H9 (cell line): ENCODE data around the gene TMEM164. TPM values are rescaled to one million over a fixed set of nuclear protein-coding genes. Genes with fewer than 3 reads are reported as not detected.

Experiments
- DNase-seq: peaks from one replicate; pipeline ENCODE4 v3.0.0-alpha.2; 2017
- H2AFZ ChIP-seq: one replicate; pipeline ENCODE4 v1.6.1; 2013; ENCODE audit warnings: mild to moderate bottlenecking, low read length, control low read depth, moderate library complexity
- H2AK5ac ChIP-seq: 2 replicates; pipeline ENCODE4 v1.6.1; 2013; ENCODE audit warnings: low read length, control low read depth, mixed read lengths; ENCODE audit not compliant: insufficient read length
- H2BK120ac ChIP-seq: one replicate; pipeline ENCODE4 v1.6.1; 2013; ENCODE audit warnings: low read depth, mild to moderate bottlenecking, low read length, control low read depth, inconsistent platforms; ENCODE audit not compliant: poor library complexity, severe bottlenecking
- H2BK12ac ChIP-seq: 2 replicates; pipeline ENCODE4 v1.6.1; 2013; ENCODE audit warnings: low read length, control low read depth, mixed read lengths, low read depth; ENCODE audit not compliant: insufficient read length
- H2BK15ac ChIP-seq: 2 replicates; pipeline ENCODE4 v1.6.1; 2013; ENCODE audit warnings: low read depth, low read length, control low read depth
- H2BK20ac ChIP-seq: one replicate; pipeline ENCODE4 v1.6.1; 2013; ENCODE audit warnings: low read depth, mild to moderate bottlenecking, low read length, control low read depth, inconsistent platforms; ENCODE audit not compliant: poor library complexity, severe bottlenecking
- H2BK5ac ChIP-seq: 2 replicates; pipeline ENCODE4 v1.6.1; 2013; ENCODE audit warnings: low read length, control low read depth, mixed read lengths; ENCODE audit not compliant: insufficient read length
- H3K14ac ChIP-seq: 2 replicates; pipeline ENCODE4 v1.6.1; 2013; ENCODE audit warnings: low read length, control low read depth; ENCODE audit not compliant: insufficient read depth
- H3K18ac ChIP-seq: 2 replicates; pipeline ENCODE4 v1.6.1; 2013; ENCODE audit warnings: low read depth, mild to moderate bottlenecking, mixed read lengths, low read length, control low read depth; ENCODE audit not compliant: insufficient read length
- H3K23ac ChIP-seq: 2 replicates; pipeline ENCODE4 v1.6.1; 2013; ENCODE audit warnings: low read length, control low read depth, mixed read lengths, low read depth; ENCODE audit not compliant: insufficient read length
- H3K23me2 ChIP-seq: 2 replicates; pipeline ENCODE4 v1.6.1; 2013; ENCODE audit warnings: low read depth, mild to moderate bottlenecking, mixed read lengths, low read length, control low read depth; ENCODE audit not compliant: insufficient read length, poor library complexity, severe bottlenecking
- H3K27ac ChIP-seq: 2 replicates; pipeline ENCODE4 v1.5.1; 2013; ENCODE audit warnings: low read length, control low read depth, mixed read lengths, low read depth; ENCODE audit not compliant: insufficient read length
- H3K27me3 ChIP-seq: 2 replicates; pipeline ENCODE4 v1.6.1; 2013; ENCODE audit warnings: low read length, control low read depth, inconsistent platforms; ENCODE audit not compliant: insufficient read depth
- H3K4ac ChIP-seq: 2 replicates; pipeline ENCODE4 v1.6.1; 2013; ENCODE audit warnings: low read depth, mild to moderate bottlenecking, control low read depth, inconsistent platforms, low read length, moderate library complexity
- H3K4me1 ChIP-seq: 2 replicates; pipeline ENCODE4 v1.6.1; 2013; ENCODE audit warnings: low read length, control low read depth, inconsistent platforms; ENCODE audit not compliant: insufficient read depth
- H3K4me2 ChIP-seq: 2 replicates; pipeline ENCODE4 v1.6.1; 2013; ENCODE audit warnings: low read length, control low read depth, mixed read lengths; ENCODE audit not compliant: insufficient read length, insufficient read depth
- H3K56ac ChIP-seq: 2 replicates; pipeline ENCODE4 v1.6.1; 2013; ENCODE audit warnings: low read depth, mild to moderate bottlenecking, mixed read lengths, low read length, control low read depth; ENCODE audit not compliant: insufficient read length
- H3K79me1 ChIP-seq: 2 replicates; pipeline ENCODE4 v1.6.1; 2013; ENCODE audit warnings: low read depth, mild to moderate bottlenecking, moderate library complexity, low read length, control low read depth, inconsistent platforms; ENCODE audit not compliant: insufficient read depth, poor library complexity, severe bottlenecking
- H3K79me2 ChIP-seq: 2 replicates; pipeline ENCODE4 v1.6.1; 2013; ENCODE audit warnings: low read length, control low read depth, inconsistent platforms; ENCODE audit not compliant: insufficient read depth
- H3K9ac ChIP-seq: 2 replicates; pipeline ENCODE4 v1.6.1; 2013; ENCODE audit warnings: low read length, control low read depth, mixed read lengths; ENCODE audit not compliant: insufficient read length; ENCODE audit errors: extremely low read depth
- H3K9me3 ChIP-seq: one replicate; pipeline ENCODE4 v1.6.1; 2013; ENCODE audit warnings: low read depth, low read length, inconsistent platforms; ENCODE audit not compliant: control insufficient read depth
- H3T11ph ChIP-seq: one replicate; pipeline ENCODE4 v1.6.1; 2013; ENCODE audit warnings: mild to moderate bottlenecking, low read length, control low read depth, inconsistent platforms
- H4K20me1 ChIP-seq: one replicate; pipeline ENCODE4 v1.6.1; 2013; ENCODE audit not compliant: control insufficient read depth, insufficient read length, insufficient read depth
- H4K5ac ChIP-seq: 2 replicates; pipeline ENCODE4 v1.6.1; 2013; ENCODE audit warnings: low read depth, mild to moderate bottlenecking, mixed read lengths, low read length, control low read depth; ENCODE audit not compliant: insufficient read length
- H4K8ac ChIP-seq: replicated peaks from 2 replicates; pipeline ENCODE4 v1.6.1; 2013; ENCODE audit warnings: low read length, control low read depth, mixed read lengths, low read depth; ENCODE audit not compliant: insufficient read length
- H4K91ac ChIP-seq: 2 replicates; pipeline ENCODE4 v1.6.1; 2013; ENCODE audit warnings: low read depth, mild to moderate bottlenecking, moderate library complexity, mixed read lengths, low read length, control low read depth; ENCODE audit not compliant: insufficient read length
- H3K27ac Mint-ChIP-seq, 3 experiments: 2 replicates in 2 of 3; 3 replicates in 1 of 3; pipeline ENCODE4 v1.8.0; 2020 to 2021; ENCODE audit warnings: mixed read lengths in 3 of 3, mild to moderate bottlenecking in 1 of 3, moderate library complexity in 1 of 3
- H3K27me3 Mint-ChIP-seq: 2 replicates; pipeline ENCODE4 v1.8.0; 2021; ENCODE audit warnings: low read depth, mild to moderate bottlenecking, moderate library complexity, mixed read lengths
- H3K36me3 Mint-ChIP-seq, 3 experiments: 2 replicates in 2 of 3; 3 replicates in 1 of 3; pipeline ENCODE4 v1.8.0; 2020 to 2021; ENCODE audit warnings: low read depth in 3 of 3, mixed read lengths in 3 of 3; ENCODE audit not compliant: insufficient read depth in 1 of 3
- H3K4me1 Mint-ChIP-seq, 2 experiments: 2 replicates each; pipeline ENCODE4 v1.8.0; 2020; ENCODE audit warnings: mixed read lengths in 2 of 2
- H3K4me3 Mint-ChIP-seq, 2 experiments: 2 replicates in 1 of 2; 3 replicates in 1 of 2; pipeline ENCODE4 v1.8.0; 2020 to 2021; ENCODE audit warnings: mild to moderate bottlenecking in 2 of 2, mixed read lengths in 2 of 2, moderate library complexity in 1 of 2
- H3K9me3 Mint-ChIP-seq, 2 experiments: 2 replicates in 1 of 2; 3 replicates in 1 of 2; pipeline ENCODE4 v1.8.0; 2020; ENCODE audit warnings: mild to moderate bottlenecking in 2 of 2, mixed read lengths in 2 of 2, moderate library complexity in 1 of 2
- whole genome bisulfite sequencing: extraction: QIAGEN DNeasy Blood & Tissue Kit; methylation state at CpG from one replicate; pipeline ENCODE4 v1.1.7; 2013; ENCODE audit warnings: missing lambda C conversion rate, low lambda C conversion rate, mixed read lengths; ENCODE audit not compliant: insufficient read length; ENCODE audit errors: extremely low coverage; 5-methylcytosine and 5-hydroxymethylcytosine counted together
- total RNA-seq: library from RNA; stranded (reverse); gene quantifications from 2 replicates; pipeline ENCODE4 v1.2.1, GENCODE V29; 2021
- TF ChIP-seq, protein P1 (sequence below): fragments of 200-600 bp; sonication (generic); conservative IDR thresholded peaks from 3 replicates; pipeline ENCODE4 v1.8.0; 2021; ENCODE audit warnings: antibody characterized with exemption, mild to moderate bottlenecking

Gene TMEM164
- total RNA-seq, 1 experiment from 2014 or later, result 30.4 TPM

DNA sequence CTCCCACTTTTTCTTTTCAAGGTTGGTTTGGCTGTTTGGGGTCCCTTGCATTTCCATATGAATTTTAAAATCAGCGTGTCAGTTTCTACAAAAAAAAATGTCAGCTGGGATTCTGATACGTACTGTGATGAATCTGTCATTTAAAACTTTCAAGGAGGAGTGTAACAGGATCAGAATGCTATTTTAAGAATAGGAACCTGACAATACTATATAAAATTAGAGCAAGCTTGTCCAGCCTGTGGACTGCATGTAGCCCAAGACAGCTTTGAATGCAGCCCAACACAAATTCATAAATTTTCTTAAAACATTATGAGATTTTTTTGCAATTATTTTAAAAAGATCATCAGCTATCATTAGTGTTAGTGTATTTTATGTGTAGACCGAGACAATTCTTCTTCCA is 56.5 kb downstream of the TMEM164 start:
- H3K9me3 Mint-ChIP-seq, result no peaks in the 10 kb centered on the region
- DNase-seq, result no peak
- Histone ChIP-seq H3K79me2 (no peaks in the 10 kb centered on the region), H2AK5ac (no peak overlapping the region), H2BK5ac (no peak overlapping the region), H3K56ac (no peak overlapping the region), H3K23ac (no peak overlapping the region), H2BK15ac (no peak overlapping the region), H3K4ac (no peak overlapping the region), H3K14ac (no peak overlapping the region), H3T11ph (no peak overlapping the region), H3K27ac (no peak overlapping the region), H3K23me2 (no peaks in the 10 kb centered on the region), H3K9ac (no peak overlapping the region), H2BK20ac (no peak overlapping the region), H3K9me3 (no peaks in the 10 kb centered on the region), H4K20me1 (no peaks in the 10 kb centered on the region), H2BK120ac (no peak overlapping the region), H4K5ac (no peak overlapping the region), H3K4me1 (no peaks in the 10 kb centered on the region), H2AFZ (no peak overlapping the region), H4K91ac (no peak overlapping the region), H4K8ac (no peak overlapping the region), H3K27me3 (no peaks in the 10 kb centered on the region), H3K18ac (no peak overlapping the region), H3K4me2 (no peak overlapping the region), H2BK12ac (no peak overlapping the region), H3K79me1 (no peaks in the 10 kb centered on the region)
- no peaks in the 10 kb centered on the region for H3K27me3 Mint-ChIP-seq
- no peak overlapping the region for H3K4me3 Mint-ChIP-seq
- TF ChIP-seq, protein P1, sequence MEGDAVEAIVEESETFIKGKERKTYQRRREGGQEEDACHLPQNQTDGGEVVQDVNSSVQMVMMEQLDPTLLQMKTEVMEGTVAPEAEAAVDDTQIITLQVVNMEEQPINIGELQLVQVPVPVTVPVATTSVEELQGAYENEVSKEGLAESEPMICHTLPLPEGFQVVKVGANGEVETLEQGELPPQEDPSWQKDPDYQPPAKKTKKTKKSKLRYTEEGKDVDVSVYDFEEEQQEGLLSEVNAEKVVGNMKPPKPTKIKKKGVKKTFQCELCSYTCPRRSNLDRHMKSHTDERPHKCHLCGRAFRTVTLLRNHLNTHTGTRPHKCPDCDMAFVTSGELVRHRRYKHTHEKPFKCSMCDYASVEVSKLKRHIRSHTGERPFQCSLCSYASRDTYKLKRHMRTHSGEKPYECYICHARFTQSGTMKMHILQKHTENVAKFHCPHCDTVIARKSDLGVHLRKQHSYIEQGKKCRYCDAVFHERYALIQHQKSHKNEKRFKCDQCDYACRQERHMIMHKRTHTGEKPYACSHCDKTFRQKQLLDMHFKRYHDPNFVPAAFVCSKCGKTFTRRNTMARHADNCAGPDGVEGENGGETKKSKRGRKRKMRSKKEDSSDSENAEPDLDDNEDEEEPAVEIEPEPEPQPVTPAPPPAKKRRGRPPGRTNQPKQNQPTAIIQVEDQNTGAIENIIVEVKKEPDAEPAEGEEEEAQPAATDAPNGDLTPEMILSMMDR, result no peak
- H3K4me1 Mint-ChIP-seq, result no peaks in the 10 kb centered on the region
- peaks cover 0 to 3% (median under 1%) of the 10 kb centered on the region in 3 experiments; a peak in 1 of 7 replicates for H3K36me3 Mint-ChIP-seq
- WGBS, result no CpG with 5 or more reads among the region's 3 CpGs
- H3K27ac Mint-ChIP-seq, result no peak overlapping the region
